MM.1S (cell line): Measurements from ENCODE around the gene KRTAP19-4.

Experiments used
- DNase-seq: peaks from one replicate; pipeline ENCODE4 v3.0.0-alpha.2; 2015
- H2AFZ ChIP-seq: fragments of 300-600 bp; sonication (generic); 2 replicates; pipeline ENCODE4 v1.6.0; 2016; ENCODE audit warnings: antibody characterized with exemption, low read length
- H3F3A ChIP-seq: fragments of 300-600 bp; sonication (generic); 2 replicates; pipeline ENCODE4 v1.6.1; 2016; ENCODE audit warnings: mild to moderate bottlenecking, antibody characterized with exemption, low read length, moderate library complexity, mixed read lengths; ENCODE audit not compliant: insufficient read depth
- H3K27ac ChIP-seq: fragments of 300-600 bp; sonication (generic); 2 replicates; pipeline ENCODE4 v1.5.1; 2016; ENCODE audit warnings: mild to moderate bottlenecking, low read length
- H3K27me3 ChIP-seq: fragments of 300-600 bp; sonication (generic); replicated peaks from 2 replicates; pipeline ENCODE4 v1.6.0; 2016; ENCODE audit warnings: low read length; ENCODE audit not compliant: insufficient read depth
- H3K36me3 ChIP-seq: fragments of 300-600 bp; sonication (generic); replicated peaks from 2 replicates; pipeline ENCODE4 v1.6.1; 2016; ENCODE audit warnings: mild to moderate bottlenecking, low read length, mixed read lengths; ENCODE audit not compliant: insufficient read depth
- H3K4me1 ChIP-seq: fragments of 300-600 bp; sonication (generic); 2 replicates; pipeline ENCODE4 v1.6.1; 2016; ENCODE audit warnings: low read length, mixed read lengths
- H3K4me2 ChIP-seq: fragments of 300-600 bp; sonication (generic); 2 replicates; pipeline ENCODE4 v1.6.0; 2016; ENCODE audit warnings: low read depth, low read length
- H3K4me3 ChIP-seq: fragments of 300-600 bp; sonication (generic); 2 replicates; pipeline ENCODE4 v1.5.1; 2016; ENCODE audit warnings: low read length, mixed read lengths
- H3K79me2 ChIP-seq: fragments of 300-600 bp; sonication (generic); 2 replicates; pipeline ENCODE4 v1.6.1; 2016; ENCODE audit warnings: mixed run types, low read length, mixed read lengths
- H3K9ac ChIP-seq: fragments of 300-600 bp; sonication (generic); 2 replicates; pipeline ENCODE4 v1.6.1; 2016; ENCODE audit warnings: low read length, mixed read lengths
- H3K9me2 ChIP-seq: fragments of 300-600 bp; sonication (generic); replicated peaks from 2 replicates; pipeline ENCODE4 v1.6.1; 2016; ENCODE audit warnings: mild to moderate bottlenecking, low read length, mixed read lengths; ENCODE audit not compliant: insufficient read depth
- H3K9me3 ChIP-seq: fragments of 300-600 bp; sonication (generic); replicated peaks from 2 replicates; pipeline ENCODE4 v1.6.1; 2016; ENCODE audit warnings: mild to moderate bottlenecking, low read length, mixed read lengths; ENCODE audit not compliant: insufficient read depth
- H4K20me1 ChIP-seq: fragments of 300-600 bp; sonication (generic); 2 replicates; pipeline ENCODE4 v1.6.1; 2016; ENCODE audit warnings: mild to moderate bottlenecking, low read length, moderate library complexity, mixed read lengths; ENCODE audit not compliant: insufficient read depth
- EZH2 ChIP-seq: fragments of 300-600 bp; sonication (generic); optimal IDR thresholded peaks from 2 replicates; pipeline ENCODE3; 2017; ENCODE audit warnings: low read depth, mild to moderate bottlenecking, antibody characterized with exemption, low read length, mixed read lengths
- EZH2phosphoT487 ChIP-seq: fragments of 300-600 bp; sonication (generic); IDR thresholded peaks from 2 replicates; pipeline ENCODE4 v1.6.1; 2018; ENCODE audit warnings: antibody characterized with exemption, low read length
- TF ChIP-seq, protein P1 (sequence below): fragments of 300-600 bp; sonication (generic); IDR thresholded peaks from 2 replicates; pipeline ENCODE4 v1.5.1; 2016; ENCODE audit warnings: antibody characterized with exemption, low read length, mixed read lengths

The KRTAP19-4 gene

DNA sequence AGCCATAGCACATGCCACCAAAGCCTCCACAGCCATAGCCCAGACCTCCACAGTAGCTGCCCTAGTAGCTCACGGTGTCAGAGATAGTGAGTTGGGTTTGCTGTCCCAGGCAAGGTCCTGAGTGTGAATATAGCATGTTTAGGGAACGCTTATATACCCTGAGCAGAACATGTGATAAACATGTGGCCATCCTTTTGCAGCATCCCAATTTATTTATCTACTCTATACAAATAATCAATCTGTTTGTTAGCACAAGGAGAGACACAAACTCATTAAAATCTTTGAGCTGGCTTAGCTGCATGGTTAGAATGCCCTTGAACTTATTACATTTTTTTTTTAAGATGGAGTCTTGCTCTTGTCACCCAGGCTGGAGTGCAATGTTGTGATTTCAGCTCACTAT lies 9.6 kb downstream of the KRTAP19-4 start, which contains the start of gene KRTAP19-2:
KRTAP19-2 (minus strand) TSS at position 101 of the 400 bp plus-strand sequence; CDS start at position 13, 88 bp downstream.
- TF ChIP-seq EZH2 (no peak), EZH2phosphoT487 (no peak)
- TF ChIP-seq, protein P1, sequence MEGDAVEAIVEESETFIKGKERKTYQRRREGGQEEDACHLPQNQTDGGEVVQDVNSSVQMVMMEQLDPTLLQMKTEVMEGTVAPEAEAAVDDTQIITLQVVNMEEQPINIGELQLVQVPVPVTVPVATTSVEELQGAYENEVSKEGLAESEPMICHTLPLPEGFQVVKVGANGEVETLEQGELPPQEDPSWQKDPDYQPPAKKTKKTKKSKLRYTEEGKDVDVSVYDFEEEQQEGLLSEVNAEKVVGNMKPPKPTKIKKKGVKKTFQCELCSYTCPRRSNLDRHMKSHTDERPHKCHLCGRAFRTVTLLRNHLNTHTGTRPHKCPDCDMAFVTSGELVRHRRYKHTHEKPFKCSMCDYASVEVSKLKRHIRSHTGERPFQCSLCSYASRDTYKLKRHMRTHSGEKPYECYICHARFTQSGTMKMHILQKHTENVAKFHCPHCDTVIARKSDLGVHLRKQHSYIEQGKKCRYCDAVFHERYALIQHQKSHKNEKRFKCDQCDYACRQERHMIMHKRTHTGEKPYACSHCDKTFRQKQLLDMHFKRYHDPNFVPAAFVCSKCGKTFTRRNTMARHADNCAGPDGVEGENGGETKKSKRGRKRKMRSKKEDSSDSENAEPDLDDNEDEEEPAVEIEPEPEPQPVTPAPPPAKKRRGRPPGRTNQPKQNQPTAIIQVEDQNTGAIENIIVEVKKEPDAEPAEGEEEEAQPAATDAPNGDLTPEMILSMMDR: no peak
- H2AFZ ChIP-seq: no peak within 1 kb of the TSS
- H3K27me3 ChIP-seq: no peaks in the 10 kb centered on the region
- no peaks in the 10 kb centered on the region for H3K9me3 ChIP-seq
- no peaks in the 10 kb centered on the region for H3K4me1 ChIP-seq
- H3K9ac ChIP-seq: no peak within 1 kb of the TSS
- no peak within 1 kb of the TSS for H3K4me2 ChIP-seq
- no peak within 1 kb of the TSS for H3K4me3 ChIP-seq
- H3K9me2 ChIP-seq: no peaks in the 10 kb centered on the region
- no peaks in the 10 kb centered on the region for H4K20me1 ChIP-seq
- H3F3A ChIP-seq: no peaks in the 10 kb centered on the region
- no peaks in the 10 kb centered on the region for H3K79me2 ChIP-seq
- DNase-seq: no peak
- H3K36me3 ChIP-seq: no peaks in the 10 kb centered on the region
- H3K27ac ChIP-seq: no peak within 1 kb of the TSS

DNA sequence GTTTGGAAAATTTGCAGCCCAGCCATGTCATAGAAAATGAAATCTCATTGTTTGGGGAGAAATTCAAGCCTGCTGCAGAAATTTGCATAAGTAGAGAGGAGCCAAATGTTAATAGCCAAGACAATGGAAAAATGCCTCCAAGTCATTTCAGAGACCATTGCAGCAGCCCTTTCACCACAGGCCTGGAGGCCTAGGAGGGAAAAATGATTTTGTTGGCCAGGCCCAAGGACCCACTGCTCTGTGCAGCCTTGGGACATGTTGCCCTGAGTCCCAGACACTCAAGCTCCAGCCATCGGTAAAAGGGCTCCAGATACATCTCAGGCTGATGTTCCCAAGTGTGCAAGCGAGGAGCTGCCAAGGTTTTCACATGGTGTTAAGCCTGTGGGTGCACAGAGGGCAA lies 10.8 kb downstream of the KRTAP19-4 start:
- H3K4me3 ChIP-seq: no peak overlapping the region
- H3K9me2 ChIP-seq: no peaks in the 10 kb centered on the region
- no peak overlapping the region for H2AFZ ChIP-seq
- H3K4me2 ChIP-seq: no peak overlapping the region
- H4K20me1 ChIP-seq: no peaks in the 10 kb centered on the region
- H3K4me1 ChIP-seq: no peaks in the 10 kb centered on the region
- TF ChIP-seq EZH2 (no peak), EZH2phosphoT487 (no peak)
- TF ChIP-seq, protein P1: no peak
- H3K9ac ChIP-seq: no peak overlapping the region
- H3K36me3 ChIP-seq: no peaks in the 10 kb centered on the region
- H3K9me3 ChIP-seq: no peaks in the 10 kb centered on the region
- no peaks in the 10 kb centered on the region for H3K27me3 ChIP-seq
- no peaks in the 10 kb centered on the region for H3F3A ChIP-seq
- DNase-seq: no peak
- no peak overlapping the region for H3K27ac ChIP-seq
- H3K79me2 ChIP-seq: no peaks in the 10 kb centered on the region

DNA sequence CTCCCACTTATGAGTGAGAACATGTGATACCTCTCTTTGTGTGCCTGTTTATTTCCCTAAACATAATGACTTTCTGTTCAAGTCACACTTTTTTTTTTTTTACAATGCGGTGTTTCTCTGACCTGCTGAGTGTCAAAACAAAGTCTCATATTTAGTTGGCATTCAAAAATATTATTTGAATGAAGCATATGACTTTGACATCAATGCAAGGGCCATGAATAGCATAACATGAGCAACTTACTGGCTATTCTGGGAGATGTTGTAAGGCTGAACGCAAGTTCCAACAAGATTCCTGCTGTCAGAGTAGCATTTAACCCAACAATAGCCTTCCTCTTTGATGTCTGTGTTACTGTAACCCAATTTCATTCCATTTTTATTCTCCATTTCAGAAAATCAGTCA lies 14.8 kb downstream of the KRTAP19-4 start:
- Histone ChIP-seq H2AFZ (no peak overlapping the region), H3K36me3 (no peaks in the 10 kb centered on the region), H3K9ac (no peak overlapping the region), H4K20me1 (no peaks in the 10 kb centered on the region), H3K9me3 (no peaks in the 10 kb centered on the region), H3K4me1 (no peaks in the 10 kb centered on the region), H3K9me2 (no peaks in the 10 kb centered on the region), H3K79me2 (no peaks in the 10 kb centered on the region), H3K27ac (no peak overlapping the region), H3K27me3 (no peaks in the 10 kb centered on the region), H3K4me3 (no peak overlapping the region), H3F3A (no peaks in the 10 kb centered on the region), H3K4me2 (no peak overlapping the region)
- no peak for DNase-seq
- TF ChIP-seq EZH2phosphoT487 (no peak), EZH2 (no peak)
- TF ChIP-seq, protein P1: no peak
